NT2/D1 (cell line): ENCODE results near the gene APOA5.

ENCODE experiments used
- DNase-seq: peaks from one replicate; pipeline ENCODE4 v3.0.0-alpha.2; 2011; ENCODE audit warnings: low read depth, low spot score
- H3K27me3 ChIP-seq: 2 replicates; pipeline ENCODE4 v1.6.0; 2011; ENCODE audit warnings: mild to moderate bottlenecking; ENCODE audit not compliant: insufficient read length, insufficient read depth
- H3K36me3 ChIP-seq: 2 replicates; pipeline ENCODE4 v1.6.1; 2011; ENCODE audit warnings: mild to moderate bottlenecking, low read length, mixed read lengths; ENCODE audit not compliant: insufficient read depth, insufficient read length
- H3K4me1 ChIP-seq: 2 replicates; pipeline ENCODE4 v1.5.1; 2011; ENCODE audit not compliant: insufficient read depth, insufficient read length
- H3K4me3 ChIP-seq: 2 replicates; pipeline ENCODE4 v1.5.1; 2011; ENCODE audit warnings: low read depth; ENCODE audit not compliant: insufficient read length
- H3K9ac ChIP-seq: 2 replicates; pipeline ENCODE4 v1.6.0; 2011; ENCODE audit warnings: low read depth; ENCODE audit not compliant: insufficient read length
- H3K9me3 ChIP-seq: 2 replicates; pipeline ENCODE4 v1.5.1; 2011; ENCODE audit warnings: mild to moderate bottlenecking, low read length; ENCODE audit not compliant: insufficient read depth
- SUZ12 ChIP-seq: IDR thresholded peaks from 2 replicates; pipeline ENCODE4 v1.6.1; 2011; ENCODE audit not compliant: insufficient read length, insufficient read depth; ENCODE audit errors: extremely low read depth
- YY1 ChIP-seq: IDR thresholded peaks from 2 replicates; pipeline ENCODE4 v1.6.1; 2011; ENCODE audit not compliant: insufficient read length, insufficient read depth
- ZNF274 ChIP-seq: IDR thresholded peaks from 2 replicates; pipeline ENCODE4 v1.6.1; 2011; ENCODE audit warnings: mild to moderate bottlenecking, low read depth, low read length

The APOA5 gene

DNA sequence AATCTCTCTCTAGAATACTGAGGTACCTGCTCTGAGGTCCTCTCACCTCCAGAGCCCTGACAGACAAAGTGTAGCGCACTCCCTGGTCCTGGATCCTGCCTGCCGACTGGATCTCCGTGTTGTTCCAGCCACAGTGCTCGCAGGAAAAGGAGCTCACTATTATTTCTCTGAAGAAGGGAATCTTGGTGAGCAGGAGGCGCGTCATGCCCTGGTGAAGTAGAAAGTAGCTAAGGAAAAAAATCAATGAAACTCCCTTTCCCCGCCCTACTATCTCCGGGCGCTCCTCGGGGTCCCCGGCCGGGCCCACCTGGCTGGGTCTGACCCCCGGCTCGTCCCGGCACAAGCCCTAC, 4.3 kb downstream of the APOA5 start:
- peak overlapping the region; percentile 86 for H3K9ac ChIP-seq
- peaks cover 8% of the 10 kb centered on the region for H3K4me1 ChIP-seq
- DNase-seq, result no peak
- peaks cover 47% of the 10 kb centered on the region for H3K36me3 ChIP-seq
- H3K4me3 ChIP-seq, result peak overlapping the region; percentile 74
- peaks cover 25% of the 10 kb centered on the region for H3K27me3 ChIP-seq
- H3K9me3 ChIP-seq, result no peaks in the 10 kb centered on the region
- TF ChIP-seq SUZ12, result no peak
- no peak for TF ChIP-seq YY1
- TF ChIP-seq ZNF274, result no peak

DNA sequence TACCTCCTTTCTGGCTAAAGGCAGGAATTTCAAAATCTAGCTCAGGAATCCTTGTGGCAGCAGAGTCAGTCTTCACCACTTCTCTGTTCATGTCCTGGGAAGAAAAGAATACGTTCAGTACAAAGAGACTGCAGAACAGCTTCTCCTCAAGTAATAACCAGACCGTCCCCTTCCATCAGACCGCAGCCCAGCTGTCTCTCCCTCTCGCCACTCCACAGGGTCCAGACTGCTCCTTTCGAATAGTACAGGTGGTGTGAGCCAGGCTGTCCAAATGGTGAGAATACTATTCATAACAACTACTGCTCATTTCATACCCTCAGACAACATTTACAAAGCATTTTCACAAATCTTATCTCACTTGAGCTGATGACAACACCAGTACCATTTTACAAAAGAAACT, 4.7 kb downstream of the APOA5 start:
- Histone ChIP-seq H3K9me3 (no peaks in the 10 kb centered on the region), H3K36me3 (peaks cover 51% of the 10 kb centered on the region), H3K4me1 (peaks cover 8% of the 10 kb centered on the region), H3K27me3 (peaks cover 25% of the 10 kb centered on the region), H3K9ac (peak overlapping the region; percentile 86), H3K4me3 (peak overlapping the region; percentile 74)
- no peak for DNase-seq
- no peak for TF ChIP-seq YY1
- no peak for TF ChIP-seq SUZ12
- TF ChIP-seq ZNF274, result no peak

DNA sequence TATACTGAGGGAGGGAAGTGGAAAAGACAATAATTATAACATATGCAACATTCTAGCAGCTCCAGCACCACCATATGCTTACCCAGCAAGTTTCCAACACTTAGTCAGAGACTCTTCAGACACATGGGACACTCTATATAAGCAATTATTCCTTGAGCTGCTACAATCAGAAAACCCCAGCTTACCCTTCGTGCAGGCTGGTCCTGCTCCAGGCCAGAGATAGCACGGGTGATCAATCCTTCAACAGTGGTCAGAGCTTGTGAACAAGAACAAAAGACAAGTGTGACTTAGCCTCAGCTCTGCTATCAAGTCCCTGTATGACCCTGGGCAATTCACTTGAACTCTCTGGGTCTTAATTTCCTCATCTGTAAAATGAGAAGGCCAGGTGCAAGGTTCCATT, 5.4 kb downstream of the APOA5 start:
- Histone ChIP-seq H3K4me1 (peaks cover 3% of the 10 kb centered on the region), H3K9ac (no peak overlapping the region), H3K27me3 (peaks cover 25% of the 10 kb centered on the region), H3K9me3 (no peaks in the 10 kb centered on the region), H3K4me3 (no peak overlapping the region), H3K36me3 (peaks cover 53% of the 10 kb centered on the region)
- no peak for TF ChIP-seq YY1
- TF ChIP-seq SUZ12, result no peak
- no peak for TF ChIP-seq ZNF274
- DNase-seq, result no peak

GRCh38 chr11:116782728-116783127, 9.0 kb downstream of the APOA5 start:
- no peaks in the 10 kb centered on the region for H3K9me3 ChIP-seq
- H3K27me3 ChIP-seq, result no peaks in the 10 kb centered on the region
- H3K36me3 ChIP-seq, result peaks cover 82% of the 10 kb centered on the region
- no peaks in the 10 kb centered on the region for H3K4me1 ChIP-seq
- TF ChIP-seq ZNF274 (no peak), SUZ12 (no peak), YY1 (no peak)
- no peak overlapping the region for H3K4me3 ChIP-seq
- DNase-seq, result no peak
- H3K9ac ChIP-seq, result no peak overlapping the region

DNA sequence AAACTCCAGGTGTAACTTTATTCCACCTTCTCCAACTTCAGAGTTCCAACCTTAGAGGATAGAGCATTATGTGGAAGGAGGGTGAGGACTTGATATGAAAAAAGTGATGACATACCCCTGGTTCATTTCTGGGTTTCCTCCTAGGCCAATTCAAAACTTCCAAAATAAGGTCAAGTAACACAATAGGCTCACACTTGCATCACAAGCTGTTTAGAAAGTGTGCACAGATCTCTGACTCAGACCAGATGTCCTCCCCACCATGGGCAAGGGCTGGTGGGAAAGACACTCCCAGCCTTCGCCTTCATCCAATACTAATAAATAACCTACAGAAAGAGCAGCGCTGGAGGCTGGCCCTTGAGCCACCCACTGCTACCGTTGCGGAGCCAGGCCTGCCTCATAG, 13.1 kb downstream of the APOA5 start:
- peaks cover 59% of the 10 kb centered on the region for H3K36me3 ChIP-seq

GRCh38 chr11:116777056-116777455, 14.6 kb downstream of the APOA5 start:
- no peak for DNase-seq
- no peak for TF ChIP-seq YY1
- TF ChIP-seq ZNF274, result no peak
- no peak for TF ChIP-seq SUZ12
- peaks cover 45% of the 10 kb centered on the region for H3K36me3 ChIP-seq

More for the DNA sequence above, 13.1 kb downstream of the APOA5 start:
- H3K4me3 ChIP-seq, result no peak overlapping the region
- H3K4me1 ChIP-seq, result no peaks in the 10 kb centered on the region
- no peaks in the 10 kb centered on the region for H3K27me3 ChIP-seq
- no peak for TF ChIP-seq YY1
- TF ChIP-seq SUZ12, result no peak
- TF ChIP-seq ZNF274, result no peak
- no peaks in the 10 kb centered on the region for H3K9me3 ChIP-seq
- H3K9ac ChIP-seq, result no peak overlapping the region
- no peak for DNase-seq

DNA sequence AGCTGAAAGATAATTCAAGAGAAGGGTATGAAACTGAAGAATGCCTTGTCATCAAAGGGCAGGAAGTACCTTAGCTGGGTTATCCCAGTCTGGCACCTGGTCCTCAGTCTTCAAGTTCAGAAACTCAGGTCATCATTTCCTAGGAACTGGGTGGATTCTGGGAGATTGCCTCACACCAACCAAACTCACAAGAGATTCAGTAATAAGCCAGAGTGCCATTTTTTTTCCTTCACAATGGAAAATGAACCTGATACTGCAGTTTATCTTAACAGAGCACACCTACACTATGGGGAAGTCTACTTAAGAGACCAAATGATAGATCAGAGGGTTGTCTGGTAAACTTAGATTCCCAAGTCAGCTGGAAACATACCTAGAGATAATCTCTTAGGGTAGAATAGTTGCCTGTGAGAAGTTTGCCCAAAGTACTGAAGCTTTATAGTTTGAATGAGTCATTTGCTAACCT, 15.1 kb downstream of the APOA5 start:
- Histone ChIP-seq H3K4me3 (no peak overlapping the region), H3K36me3 (peaks cover 41% of the 10 kb centered on the region), H3K9ac (no peak overlapping the region), H3K27me3 (no peaks in the 10 kb centered on the region), H3K4me1 (no peaks in the 10 kb centered on the region), H3K9me3 (no peaks in the 10 kb centered on the region)
- TF ChIP-seq ZNF274 (no peak), YY1 (no peak), SUZ12 (no peak)
- DNase-seq, result no peak

More at GRCh38 chr11:116777056-116777455, 14.6 kb downstream of the APOA5 start:
- Histone ChIP-seq H3K4me1 (no peaks in the 10 kb centered on the region), H3K9me3 (no peaks in the 10 kb centered on the region), H3K4me3 (no peak overlapping the region), H3K9ac (no peak overlapping the region), H3K27me3 (no peaks in the 10 kb centered on the region)

GRCh38 chr11:116775975-116776374, 15.7 kb downstream of the APOA5 start:
- no peaks in the 10 kb centered on the region for H3K27me3 ChIP-seq
- TF ChIP-seq YY1 (no peak), SUZ12 (no peak), ZNF274 (no peak)
- H3K4me1 ChIP-seq, result no peaks in the 10 kb centered on the region
- H3K9ac ChIP-seq, result no peak overlapping the region
- peaks cover 38% of the 10 kb centered on the region for H3K36me3 ChIP-seq
- no peak for DNase-seq
- H3K9me3 ChIP-seq, result no peaks in the 10 kb centered on the region
- no peak overlapping the region for H3K4me3 ChIP-seq
